COLO829 (cell line): ENCODE measurements around the gene KCNN1.
"Not testable (repeated sequence)": the region's sequence is repeated elsewhere in the genome, so short reads cannot be mapped to it uniquely, and the experiment has no call there.

Experiments used
- DNase-seq: peaks from one replicate; pipeline ENCODE4 v3.0.0; 2012; ENCODE audit warnings: low spot score

The KCNN1 gene

GRCh38 chr19:18031401-18031800, 64.5 kb downstream of the KCNN1 start:
- not testable (repeated sequence) for DNase-seq

GRCh38 chr19:18032102-18032501, 65.2 kb downstream of the KCNN1 start:
- DNase-seq: not testable (repeated sequence)

- no peak for DNase-seq
Measured at GRCh38 chr19:18041054-18041453, 74.1 kb downstream of the KCNN1 start.

GRCh38 chr19:18043676-18044075, 76.8 kb downstream of the KCNN1 start:
- no peak for DNase-seq

- DNase-seq: no peak
Measured at GRCh38 chr19:18044825-18045304, 78.0 kb downstream of the KCNN1 start.

GRCh38 chr19:18045307-18046050, 78.6 kb downstream of the KCNN1 start:
- DNase-seq: no peak

- DNase-seq: no peak
Measured at GRCh38 chr19:18046059-18046718, 79.3 kb downstream of the KCNN1 start.

GRCh38 chr19:18049385-18049784, 82.5 kb downstream of the KCNN1 start:
- DNase-seq: no peak
